ENCODE results near the gene NKAIN2.

DNA sequence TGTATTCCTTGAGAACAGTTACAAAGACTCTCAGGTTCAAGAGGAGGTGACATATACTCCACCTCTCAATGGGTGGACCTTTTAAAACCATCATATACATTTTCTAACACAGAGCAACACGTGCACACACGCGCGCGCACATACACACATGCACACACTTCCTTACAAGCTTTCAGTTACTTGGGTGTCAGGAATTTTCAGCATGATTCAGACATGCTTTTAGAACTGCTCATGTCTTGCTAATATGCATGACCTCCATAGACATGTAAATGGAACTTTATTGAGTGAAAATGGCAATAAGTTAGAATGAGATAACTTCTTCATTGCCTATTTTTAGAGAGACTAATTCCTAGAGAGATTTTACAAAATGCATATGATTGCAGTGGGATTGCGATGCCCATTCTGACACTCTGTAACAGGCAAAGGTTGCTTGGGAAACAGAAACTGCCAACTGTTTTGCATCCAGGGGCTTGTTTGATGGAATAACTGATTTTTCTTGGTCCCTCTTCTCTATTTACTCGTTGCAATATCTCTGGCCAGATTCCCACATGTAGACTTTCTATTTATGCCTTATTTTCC is 627.2 kb downstream of the NKAIN2 start:
- TF ChIP-seq, protein P1, sequence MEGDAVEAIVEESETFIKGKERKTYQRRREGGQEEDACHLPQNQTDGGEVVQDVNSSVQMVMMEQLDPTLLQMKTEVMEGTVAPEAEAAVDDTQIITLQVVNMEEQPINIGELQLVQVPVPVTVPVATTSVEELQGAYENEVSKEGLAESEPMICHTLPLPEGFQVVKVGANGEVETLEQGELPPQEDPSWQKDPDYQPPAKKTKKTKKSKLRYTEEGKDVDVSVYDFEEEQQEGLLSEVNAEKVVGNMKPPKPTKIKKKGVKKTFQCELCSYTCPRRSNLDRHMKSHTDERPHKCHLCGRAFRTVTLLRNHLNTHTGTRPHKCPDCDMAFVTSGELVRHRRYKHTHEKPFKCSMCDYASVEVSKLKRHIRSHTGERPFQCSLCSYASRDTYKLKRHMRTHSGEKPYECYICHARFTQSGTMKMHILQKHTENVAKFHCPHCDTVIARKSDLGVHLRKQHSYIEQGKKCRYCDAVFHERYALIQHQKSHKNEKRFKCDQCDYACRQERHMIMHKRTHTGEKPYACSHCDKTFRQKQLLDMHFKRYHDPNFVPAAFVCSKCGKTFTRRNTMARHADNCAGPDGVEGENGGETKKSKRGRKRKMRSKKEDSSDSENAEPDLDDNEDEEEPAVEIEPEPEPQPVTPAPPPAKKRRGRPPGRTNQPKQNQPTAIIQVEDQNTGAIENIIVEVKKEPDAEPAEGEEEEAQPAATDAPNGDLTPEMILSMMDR (optimal IDR thresholded peaks at IDR 0.05 in 1 of 3, IDR thresholded peaks at IDR 0.05 in 1 of 3, conservative IDR thresholded peaks at IDR 0.05 in 1 of 3; ENCODE audit: extremely low read depth in 1 of 3, insufficient read depth in 2 of 3, low read length in 3 of 3), result no peak
- no peak for TF ChIP-seq EZH2 (IDR thresholded peaks at IDR 0.05; ENCODE audit: low read length)
